Medulla oblongata (tissue), 1 donor: ENCODE data around the gene CLPSL2.
"Not testable (repeated sequence)": the region's sequence is repeated elsewhere in the genome, so short reads cannot be mapped to it uniquely, and the experiment has no call there.

Experiments used
- DNase-seq: peaks from one replicate; pipeline ENCODE4 v3.0.0-alpha.2; 2015; ENCODE audit errors: extremely low spot score

CLPSL2 gene

GRCh38 chr6:35776364-35777215, at the start of gene CLPSL2:
TSS of gene CLPSL2 (plus strand) at chr6:35776598. CDS start at chr6:35776619, 21 bp downstream.
- DNase-seq, result no peak

DNA sequence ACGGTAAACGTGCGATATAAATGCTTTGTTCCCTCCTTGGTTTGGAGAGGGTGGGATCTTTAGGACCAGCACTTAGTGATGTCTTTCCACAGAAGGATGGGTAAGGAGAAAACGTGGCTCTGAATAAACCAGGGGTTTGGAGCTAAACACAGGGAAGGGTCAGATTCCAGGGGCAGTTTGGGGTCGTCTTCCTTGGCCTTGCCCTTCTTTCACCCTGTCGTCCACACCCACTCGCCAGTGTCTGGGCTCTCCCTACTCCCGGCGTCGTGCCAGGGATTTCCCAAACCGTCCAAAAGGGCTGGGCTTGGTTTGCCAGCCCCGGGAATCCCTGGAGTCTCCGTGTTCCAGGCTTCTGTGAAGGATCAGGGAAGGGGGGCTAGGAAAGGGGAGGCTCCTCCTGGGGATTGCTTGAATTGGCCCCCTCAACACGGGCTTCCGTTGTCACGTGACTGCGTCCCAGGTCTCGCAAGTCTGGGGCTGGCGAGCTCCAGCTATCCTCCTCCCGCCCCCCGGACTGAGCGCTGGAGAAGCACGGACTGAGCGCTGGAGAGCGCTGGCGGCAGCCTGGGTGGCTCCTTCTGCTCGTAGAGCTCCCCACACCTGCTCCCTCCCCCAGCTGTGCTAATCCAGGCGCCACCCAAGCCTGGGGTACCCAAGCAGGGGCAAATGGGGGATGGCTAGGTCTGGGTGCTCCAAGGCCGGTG, 49.0 kb upstream of the CLPSL2 start:
- peak; percentile 68 for DNase-seq

- DNase-seq, result peak; percentile 85
Observed at GRCh38 chr6:35727935-35728682, 48.3 kb upstream of the CLPSL2 start.

DNA sequence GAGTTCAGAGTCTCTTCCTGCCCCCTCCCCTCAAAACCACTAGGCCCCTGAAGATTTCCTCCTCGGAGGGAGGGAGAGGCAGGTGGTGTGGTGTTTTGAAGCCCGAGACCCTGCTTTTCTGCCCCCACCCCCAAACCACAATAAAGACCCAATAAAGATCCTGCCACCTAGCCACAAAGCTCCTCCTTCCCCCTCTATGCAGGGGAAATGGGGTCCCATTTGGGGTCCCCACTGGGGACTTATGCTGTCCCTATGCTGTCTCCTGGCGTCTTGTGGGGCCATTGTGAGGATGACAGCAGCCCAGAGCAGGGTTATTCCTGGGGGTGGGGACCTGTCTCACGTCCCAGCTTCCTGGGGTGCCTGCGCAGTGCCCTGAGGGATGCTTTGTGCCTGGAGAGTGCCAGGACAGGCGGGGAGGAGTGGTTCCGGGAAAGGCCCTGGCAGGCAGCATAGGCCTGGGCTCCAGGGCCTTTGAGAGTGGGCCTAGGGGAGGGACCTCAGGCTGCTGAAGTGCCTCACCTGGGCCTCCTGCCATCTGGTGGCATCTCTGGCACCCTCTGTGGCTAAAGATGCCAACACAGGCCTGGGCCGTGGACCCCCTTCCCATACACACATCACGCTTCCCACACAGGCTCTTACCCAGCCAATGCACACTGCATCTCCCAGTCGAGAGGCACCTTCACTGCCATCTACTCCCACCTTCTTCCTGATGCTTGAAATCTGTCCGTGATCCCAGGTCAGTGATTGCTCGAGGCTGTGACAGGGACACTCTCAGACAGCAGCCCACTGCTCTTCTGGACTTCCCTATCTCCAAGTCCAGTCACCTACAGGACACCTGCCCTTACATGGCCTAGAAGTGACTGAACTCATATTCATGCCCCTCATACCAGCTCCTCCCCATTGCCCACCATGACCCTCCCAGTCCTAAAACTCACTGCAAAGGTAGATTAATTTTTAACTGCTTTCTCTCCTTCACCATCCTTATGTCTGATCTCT, 47.4 kb upstream of the CLPSL2 start:
- DNase-seq, result peak; percentile 43

DNA sequence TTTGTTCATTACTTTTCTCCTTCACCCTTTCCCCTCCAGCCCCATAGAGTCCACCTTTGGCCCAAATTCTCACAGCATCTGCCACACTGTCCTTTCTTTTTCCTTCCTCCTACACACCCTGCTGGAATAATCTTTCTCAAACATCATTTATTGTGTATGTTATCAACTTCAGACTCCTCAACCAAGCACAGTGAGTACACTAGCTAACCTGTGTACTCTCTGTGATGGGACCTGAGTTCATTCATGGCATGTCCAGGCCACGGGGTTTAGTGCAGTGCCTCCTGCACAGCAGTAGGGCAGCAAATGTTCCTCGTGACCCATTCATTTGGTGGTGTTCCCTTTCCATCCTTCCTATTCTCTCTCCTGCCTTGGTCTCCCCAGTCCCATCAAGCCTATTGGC, 46.7 kb upstream of the CLPSL2 start:
- no peak for DNase-seq

DNA sequence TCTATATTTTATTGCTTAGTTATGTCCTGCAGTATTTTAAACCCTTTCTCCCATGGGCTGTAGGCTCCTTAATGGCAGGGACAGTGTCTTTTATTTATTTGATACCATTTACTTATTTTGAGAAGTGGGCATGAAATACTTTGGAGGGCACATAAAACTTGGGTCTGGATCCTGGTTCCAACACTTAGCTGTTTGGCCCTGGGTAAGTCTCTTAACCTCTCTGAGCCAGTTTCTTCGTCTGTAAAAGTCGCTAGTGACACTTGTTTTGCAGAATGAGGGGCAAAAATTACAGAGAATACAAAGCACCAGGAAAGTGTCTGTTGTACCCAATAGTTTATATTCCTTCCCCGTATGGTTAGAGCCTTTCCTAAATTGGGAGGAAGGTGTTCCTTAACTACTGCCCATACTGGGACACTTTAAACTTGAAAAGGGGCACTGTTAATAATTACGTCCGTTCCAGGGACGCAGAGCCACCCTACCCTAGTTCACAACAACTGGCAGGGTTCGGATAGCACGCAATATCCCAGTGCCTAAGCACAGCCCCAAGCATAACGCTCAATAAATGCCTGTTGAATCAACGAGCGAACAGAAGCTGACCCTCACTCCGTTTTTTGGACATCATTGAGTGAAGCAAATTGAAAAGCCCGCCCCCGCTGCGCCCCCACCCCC, 45.5 kb upstream of the CLPSL2 start:
- no peak for DNase-seq

- DNase-seq, result peak; percentile 95
Observed at GRCh38 chr6:35731414-35731735, 45.0 kb upstream of the CLPSL2 start.

GRCh38 chr6:35731736-35732532, 44.5 kb upstream of the CLPSL2 start:
- peak; percentile 79 for DNase-seq

DNA sequence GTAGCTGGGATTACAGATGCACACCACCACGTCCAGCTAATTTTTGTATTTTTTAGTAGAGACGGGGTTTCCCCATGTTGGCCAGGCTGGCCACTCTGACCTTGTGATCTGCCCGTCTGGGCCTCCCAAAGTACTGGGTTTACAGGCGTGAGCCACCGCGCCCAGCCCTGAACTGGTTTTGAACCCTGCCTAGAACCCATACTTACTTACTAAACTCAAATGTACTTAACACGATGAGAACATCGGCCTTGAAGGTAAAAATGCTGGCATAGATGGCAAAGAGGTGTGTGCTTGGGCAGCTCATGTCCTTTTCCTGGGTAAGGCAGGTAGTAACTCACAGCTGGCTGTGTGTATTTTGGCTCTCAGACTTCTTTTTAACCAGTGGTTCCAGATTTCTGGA, 42.8 kb upstream of the CLPSL2 start:
- no peak for DNase-seq

DNA sequence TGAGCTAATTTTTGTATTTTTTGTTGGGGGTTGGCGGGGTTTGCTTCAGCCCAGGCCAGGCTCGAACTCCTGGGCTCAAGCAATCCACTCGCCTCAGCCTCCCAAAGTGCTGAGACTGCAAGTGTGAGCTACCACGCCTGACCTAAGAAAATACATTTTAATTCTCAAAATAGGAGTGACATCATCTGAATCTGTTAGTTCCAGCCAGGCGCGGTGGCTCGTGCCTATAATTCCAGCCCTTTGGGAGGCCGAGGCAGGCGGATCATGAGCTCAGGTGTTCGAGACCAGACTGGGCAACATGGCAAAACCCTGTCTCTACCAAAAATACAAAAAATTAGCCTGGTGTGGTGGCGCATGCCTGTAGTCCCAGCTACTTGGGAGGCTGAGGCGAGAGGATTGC, 42.1 kb upstream of the CLPSL2 start:
- DNase-seq, result not testable (repeated sequence)

- no peak for DNase-seq
Observed at GRCh38 chr6:35735452-35735851, 40.9 kb upstream of the CLPSL2 start.

- peak; percentile 86 for DNase-seq
Observed at GRCh38 chr6:35736253-35736894, 40.0 kb upstream of the CLPSL2 start.

DNA sequence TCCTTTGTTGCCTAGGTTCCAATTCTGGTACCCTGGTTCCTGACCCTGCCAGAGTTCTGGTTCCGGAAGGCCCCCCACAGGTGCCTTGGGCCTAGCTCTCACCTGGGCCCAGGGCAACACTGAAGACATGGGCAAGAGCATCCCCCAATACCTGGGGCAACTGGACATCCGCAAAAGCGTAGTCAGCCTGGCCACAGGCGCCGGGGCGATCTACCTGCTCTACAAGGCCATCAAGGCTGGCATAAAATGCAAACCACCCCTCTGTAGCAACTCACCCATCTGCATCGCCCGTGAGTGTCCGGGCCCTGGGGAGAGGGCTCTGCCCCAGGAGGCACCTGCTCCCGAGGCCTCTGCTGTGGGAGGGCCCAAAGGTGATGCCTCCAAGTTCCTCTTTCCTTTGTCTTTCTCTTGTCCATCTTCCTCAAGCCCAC, 39.4 kb upstream of the CLPSL2 start, which contains the start of gene ARMC12:
ARMC12 (plus strand) TSS at position 51 of the 431 bp plus-strand sequence; CDS start at position 128, 77 bp downstream.
- no peak for DNase-seq

- DNase-seq, result peak; percentile 85
Observed at GRCh38 chr6:35737413-35738211, 38.8 kb upstream of the CLPSL2 start.

- DNase-seq, result no peak
Observed at GRCh38 chr6:35739645-35740524, 36.5 kb upstream of the CLPSL2 start.

GRCh38 chr6:35742842-35743241, 33.6 kb upstream of the CLPSL2 start:
- no peak for DNase-seq

- no peak for DNase-seq
Observed at GRCh38 chr6:35745509-35745908, 30.9 kb upstream of the CLPSL2 start.
